ENCODE measurements around the gene GALNT17. TPM values are rescaled to one million over a fixed set of nuclear protein-coding genes. Genes with fewer than 3 reads are reported as not detected.

GALNT17 gene
- total RNA-seq, 1 donor, result 0.36 TPM

DNA sequence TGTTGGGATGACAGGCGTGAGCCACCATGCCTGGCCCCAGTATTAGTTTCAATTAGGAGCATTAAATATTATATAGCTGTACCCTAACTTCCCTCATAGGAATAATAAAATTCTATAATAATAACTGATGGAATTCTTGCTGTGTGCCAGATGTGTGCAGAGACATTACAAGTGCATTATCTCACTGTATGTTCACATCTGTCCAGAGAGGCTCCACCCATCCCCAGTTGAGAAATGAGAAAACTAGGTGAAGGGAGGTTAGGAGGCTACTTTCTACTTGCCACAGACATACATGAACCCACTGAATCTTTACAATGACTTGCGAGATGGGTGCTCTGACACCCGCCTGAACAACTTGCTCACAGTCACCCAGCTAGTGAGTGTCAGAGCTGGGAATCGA is 3.2 kb downstream of the GALNT17 start:
- H3K27me3 ChIP-seq (ENCODE audit: insufficient read depth, low read length), result no peaks in the 10 kb centered on the region
- no peaks in the 10 kb centered on the region for H4K20me1 ChIP-seq (ENCODE audit: insufficient read depth, low read length)
- no peak for TF ChIP-seq CTCF (IDR thresholded peaks at IDR 0.05; ENCODE audit: extremely low read depth, low read depth, low read length)
- H3K27ac ChIP-seq (ENCODE audit: low read depth, low read length), result no peak overlapping the region
- no peak overlapping the region for H2AFZ ChIP-seq (ENCODE audit: low read length)
- no peaks in the 10 kb centered on the region for H3K4me1 ChIP-seq (ENCODE audit: insufficient read depth, low read length)
- no peaks in the 10 kb centered on the region for H3K9me3 ChIP-seq (ENCODE audit: low read depth, low read length)
- H3K4me2 ChIP-seq (ENCODE audit: insufficient read depth, low read length), result no peak overlapping the region
- H3K79me2 ChIP-seq (ENCODE audit: insufficient read depth, low read length), result no peaks in the 10 kb centered on the region
- no peak overlapping the region for H3K4me3 ChIP-seq (ENCODE audit: insufficient read depth, low read length)
- H3K36me3 ChIP-seq (ENCODE audit: insufficient read depth, low read length), result no peaks in the 10 kb centered on the region
- DNase-seq (ENCODE audit: insufficient read length, low spot score, missing footprints), result no peak

DNA sequence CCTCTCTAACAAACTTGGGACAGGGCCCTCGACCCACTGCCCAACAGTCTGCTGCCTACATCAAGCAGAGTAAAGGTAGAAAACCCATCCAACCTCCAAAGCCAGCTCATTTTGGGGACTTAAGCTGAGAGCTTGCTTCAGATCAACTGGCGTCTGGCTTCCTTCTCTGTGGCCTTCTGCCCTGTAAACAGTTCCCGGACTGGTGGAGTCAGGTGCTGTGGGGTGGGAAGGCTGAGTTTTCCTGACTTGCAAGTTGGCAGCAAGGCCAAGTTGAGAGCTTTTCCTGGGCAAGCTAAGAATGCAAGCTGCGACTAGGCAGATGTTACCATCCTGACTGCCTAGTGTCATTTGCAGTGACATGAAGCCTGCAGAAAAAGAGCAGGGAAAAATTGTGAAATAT is 3.7 kb downstream of the GALNT17 start:
- Histone ChIP-seq H4K20me1 (ENCODE audit: insufficient read depth, low read length) (no peaks in the 10 kb centered on the region), H3K79me2 (ENCODE audit: insufficient read depth, low read length) (no peaks in the 10 kb centered on the region), H3K9me3 (ENCODE audit: low read depth, low read length) (no peaks in the 10 kb centered on the region), H3K4me1 (ENCODE audit: insufficient read depth, low read length) (no peaks in the 10 kb centered on the region), H3K4me2 (ENCODE audit: insufficient read depth, low read length) (no peak overlapping the region), H3K27me3 (ENCODE audit: insufficient read depth, low read length) (no peaks in the 10 kb centered on the region), H3K27ac (ENCODE audit: low read depth, low read length) (no peak overlapping the region), H2AFZ (ENCODE audit: low read length) (no peak overlapping the region), H3K36me3 (ENCODE audit: insufficient read depth, low read length) (no peaks in the 10 kb centered on the region), H3K4me3 (ENCODE audit: insufficient read depth, low read length) (no peak overlapping the region)
- DNase-seq (ENCODE audit: insufficient read length, low spot score, missing footprints), result no peak
- no peak for TF ChIP-seq CTCF (IDR thresholded peaks at IDR 0.05; ENCODE audit: extremely low read depth, low read depth, low read length)

DNA sequence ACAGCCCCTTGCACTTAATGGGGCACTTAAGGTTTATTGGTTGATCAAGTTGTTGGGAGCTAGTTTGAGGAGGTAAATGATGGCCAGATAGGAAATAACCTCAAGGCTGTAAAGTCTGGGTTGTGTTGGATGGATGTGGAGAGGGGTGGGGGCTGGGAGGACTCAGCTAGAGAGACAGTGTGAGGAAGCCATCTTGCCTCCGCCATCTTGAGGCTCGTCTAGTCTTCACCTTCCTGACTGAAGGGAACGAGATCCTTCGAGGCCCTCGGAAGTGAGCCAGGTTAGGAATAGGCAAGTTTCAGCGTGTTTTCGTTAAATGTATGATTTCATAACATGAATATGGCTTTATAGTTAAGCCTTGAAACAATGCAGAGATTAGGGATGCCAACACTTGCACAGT is 5.5 kb downstream of the GALNT17 start:
- H3K27ac ChIP-seq (ENCODE audit: low read depth, low read length), result no peak overlapping the region
- H4K20me1 ChIP-seq (ENCODE audit: insufficient read depth, low read length), result no peaks in the 10 kb centered on the region
- H2AFZ ChIP-seq (ENCODE audit: low read length), result no peak overlapping the region
- H3K79me2 ChIP-seq (ENCODE audit: insufficient read depth, low read length), result no peaks in the 10 kb centered on the region
- H3K27me3 ChIP-seq (ENCODE audit: insufficient read depth, low read length), result no peaks in the 10 kb centered on the region
- no peak overlapping the region for H3K4me2 ChIP-seq (ENCODE audit: insufficient read depth, low read length)
- no peak for DNase-seq (ENCODE audit: insufficient read length, low spot score, missing footprints)
- H3K4me3 ChIP-seq (ENCODE audit: insufficient read depth, low read length), result no peak overlapping the region
- no peak for TF ChIP-seq CTCF (IDR thresholded peaks at IDR 0.05; ENCODE audit: extremely low read depth, low read depth, low read length)
- no peaks in the 10 kb centered on the region for H3K36me3 ChIP-seq (ENCODE audit: insufficient read depth, low read length)
- H3K9me3 ChIP-seq (ENCODE audit: low read depth, low read length), result no peaks in the 10 kb centered on the region
- no peaks in the 10 kb centered on the region for H3K4me1 ChIP-seq (ENCODE audit: insufficient read depth, low read length)

DNA sequence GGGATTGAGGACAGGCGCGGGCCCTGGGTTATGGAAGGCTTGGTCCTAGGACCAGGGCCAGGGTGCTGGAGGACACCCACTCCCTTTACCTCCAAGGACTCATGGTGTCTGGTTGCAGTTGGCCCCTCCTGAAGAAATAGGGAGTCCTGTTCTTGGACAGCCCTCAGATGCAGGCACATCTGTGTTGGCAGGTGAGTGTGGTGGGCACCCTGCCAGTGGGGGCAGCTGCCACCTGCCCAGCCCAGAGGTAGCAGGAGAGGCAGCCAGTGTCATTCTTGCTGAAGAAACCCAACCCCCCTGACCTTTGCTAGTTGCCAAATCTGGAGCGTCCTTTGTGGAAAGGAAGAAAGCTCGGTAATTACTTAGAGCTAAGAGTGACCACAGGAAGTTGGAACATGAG is 8.3 kb downstream of the GALNT17 start:
- no peak overlapping the region for H3K4me3 ChIP-seq (ENCODE audit: insufficient read depth, low read length)
- no peak overlapping the region for H3K4me2 ChIP-seq (ENCODE audit: insufficient read depth, low read length)
- DNase-seq (ENCODE audit: insufficient read length, low spot score, missing footprints), result no peak
- H3K4me1 ChIP-seq (ENCODE audit: insufficient read depth, low read length), result no peaks in the 10 kb centered on the region
- H2AFZ ChIP-seq (ENCODE audit: low read length), result no peak overlapping the region
- no peaks in the 10 kb centered on the region for H3K27me3 ChIP-seq (ENCODE audit: insufficient read depth, low read length)
- H3K9me3 ChIP-seq (ENCODE audit: low read depth, low read length), result no peaks in the 10 kb centered on the region
- no peak overlapping the region for H3K27ac ChIP-seq (ENCODE audit: low read depth, low read length)
- no peak for TF ChIP-seq CTCF (IDR thresholded peaks at IDR 0.05; ENCODE audit: extremely low read depth, low read depth, low read length)
- H3K79me2 ChIP-seq (ENCODE audit: insufficient read depth, low read length), result no peaks in the 10 kb centered on the region
- H4K20me1 ChIP-seq (ENCODE audit: insufficient read depth, low read length), result no peaks in the 10 kb centered on the region
- H3K36me3 ChIP-seq (ENCODE audit: insufficient read depth, low read length), result no peaks in the 10 kb centered on the region
